Measurements from ENCODE around the gene AHDC1. TPM values are rescaled to one million over a fixed set of nuclear protein-coding genes. Genes with fewer than 3 reads are reported as not detected.

The AHDC1 gene
- total and polyA plus RNA-seq, 9 of the 15 experiments (the other 6 are each of a cell fraction or from before 2014, with no cell fraction given), result 0.21 to 36.4 (median 4.7) TPM

- ATAC-seq (no peak), DNase-seq (ENCODE audit: extremely low read depth in 1 of 4, low spot score in 3 of 4) (no peak), FAIRE-seq (no peak)
- no peak overlapping the region for H3K4me3 ChIP-seq
- no peaks in the 10 kb centered on the region for H3K27me3 ChIP-seq (ENCODE audit: control insufficient read depth in 2 of 2, insufficient read depth in 2 of 2, low read length in 2 of 2)
- 98% methylated on average over 46 of the region's 48 CpGs for WGBS (ENCODE audit: insufficient coverage, low coverage, missing lambda C conversion rate)
- intact Hi-C loops (cut with micrococcal nuclease), result no loop called here
- no peaks in the 10 kb centered on the region; the same call in 1 of the 2 replicates for H3K9me3 ChIP-seq (replicated peaks; ENCODE audit: control insufficient read depth, insufficient read depth, low read depth, low read length)
- peaks cover 9% of the 10 kb centered on the region for H3K79me2 ChIP-seq (ENCODE audit: control insufficient read depth, insufficient read depth, low read length)
- no peak overlapping the region for H3K9ac ChIP-seq (ENCODE audit: insufficient read depth in 1 of 2, low read depth in 2 of 2, low read length in 2 of 2)
- H3K4me1 ChIP-seq (replicated peaks in 1 of 2; ENCODE audit: control insufficient read depth in 2 of 2, insufficient read depth in 2 of 2, low read length in 2 of 2), result peaks cover 18 to 43% of the 10 kb centered on the region in 2 experiments
- TF ChIP-seq ZBTB33 (CRISPR knock-in tag; IDR thresholded peaks at IDR 0.05), result peak; percentile 51; the same call in 1 of the 2 replicates
- peak; percentile 34; the same call in 1 of the 2 replicates for TF ChIP-seq POLR2G (IDR thresholded peaks at IDR 0.05; ENCODE audit: low read depth, low read length)
- TF ChIP-seq ZNF354B (CRISPR knock-in tag; IDR thresholded peaks at IDR 0.05), result no peak
- no peak for TF ChIP-seq EP300 (IDR thresholded peaks at IDR 0.05; ENCODE audit: low read length)
- no peak for TF ChIP-seq ATF6 (CRISPR knock-in tag; IDR thresholded peaks at IDR 0.05)
- CTCF ChIA-PET (ENCODE audit: low intra/inter-chr PET ratio), result no interaction called here
- POLR2A ChIA-PET, result interaction anchor here (1.0 to 1.2 kb wide), 2 partner anchors 21 to 23 kb away, joined by 3 read pairs; no protein-coding TSS in a partner anchor
- BruUV-seq (replicated peaks), result no TSS peak
- in situ Hi-C loops (cut with MboI), result loop anchor here (10.0 kb wide), 1 partner anchor 53 kb away; the partner anchor contains the start of gene AHDC1
- no peaks in the 10 kb centered on the region for H4K20me1 ChIP-seq (replicated peaks; ENCODE audit: control insufficient read depth, insufficient read depth, low read length)
- H3K4me2 ChIP-seq (ENCODE audit: insufficient read depth, low read length), result no peak overlapping the region
- H3K27ac ChIP-seq (ENCODE audit: extremely low read depth, low read depth, low read length), result no peak overlapping the region
- H3K9me1 ChIP-seq (ENCODE audit: control insufficient read depth, insufficient read depth, low read length), result no peaks in the 10 kb centered on the region
- peaks cover 91% of the 10 kb centered on the region for H3K36me3 ChIP-seq (ENCODE audit: control insufficient read depth, insufficient read depth, low read length)
- no peak overlapping the region for H2AFZ ChIP-seq (ENCODE audit: low read depth, low read length)
Measured at GRCh38 chr1:27551170-27551952, 52.6 kb downstream of the AHDC1 start.

All from K562 (cell line).